GM12873 (cell line): ENCODE measurements around the gene PPFIA4.

Experiments
- TF ChIP-seq, protein P1 (sequence below): IDR thresholded peaks from 2 replicates; pipeline ENCODE4 v1.5.1; 2012; ENCODE audit warnings: low read depth, mild to moderate bottlenecking, moderate library complexity, low read length, control low read depth; ENCODE audit not compliant: insufficient read depth; ENCODE audit errors: missing control alignments

The PPFIA4 gene

GRCh38 chr1:203082571-203083462, 56.5 kb downstream of the PPFIA4 start:
- TF ChIP-seq, protein P1, sequence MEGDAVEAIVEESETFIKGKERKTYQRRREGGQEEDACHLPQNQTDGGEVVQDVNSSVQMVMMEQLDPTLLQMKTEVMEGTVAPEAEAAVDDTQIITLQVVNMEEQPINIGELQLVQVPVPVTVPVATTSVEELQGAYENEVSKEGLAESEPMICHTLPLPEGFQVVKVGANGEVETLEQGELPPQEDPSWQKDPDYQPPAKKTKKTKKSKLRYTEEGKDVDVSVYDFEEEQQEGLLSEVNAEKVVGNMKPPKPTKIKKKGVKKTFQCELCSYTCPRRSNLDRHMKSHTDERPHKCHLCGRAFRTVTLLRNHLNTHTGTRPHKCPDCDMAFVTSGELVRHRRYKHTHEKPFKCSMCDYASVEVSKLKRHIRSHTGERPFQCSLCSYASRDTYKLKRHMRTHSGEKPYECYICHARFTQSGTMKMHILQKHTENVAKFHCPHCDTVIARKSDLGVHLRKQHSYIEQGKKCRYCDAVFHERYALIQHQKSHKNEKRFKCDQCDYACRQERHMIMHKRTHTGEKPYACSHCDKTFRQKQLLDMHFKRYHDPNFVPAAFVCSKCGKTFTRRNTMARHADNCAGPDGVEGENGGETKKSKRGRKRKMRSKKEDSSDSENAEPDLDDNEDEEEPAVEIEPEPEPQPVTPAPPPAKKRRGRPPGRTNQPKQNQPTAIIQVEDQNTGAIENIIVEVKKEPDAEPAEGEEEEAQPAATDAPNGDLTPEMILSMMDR: no peak

GRCh38 chr1:203083463-203083921, 57.2 kb downstream of the PPFIA4 start:
- TF ChIP-seq, protein P1: peak; percentile 27

- TF ChIP-seq, protein P1: peak; percentile 87
Observed at GRCh38 chr1:203084588-203085527, 58.6 kb downstream of the PPFIA4 start.

- TF ChIP-seq, protein P1: no peak
Observed at GRCh38 chr1:203085528-203086406, 59.5 kb downstream of the PPFIA4 start, which contains the start of gene MYOG. Gene MYOG (minus strand): TSS chr1:203086012. CDS start chr1:203085961, 51 bp downstream.

DNA sequence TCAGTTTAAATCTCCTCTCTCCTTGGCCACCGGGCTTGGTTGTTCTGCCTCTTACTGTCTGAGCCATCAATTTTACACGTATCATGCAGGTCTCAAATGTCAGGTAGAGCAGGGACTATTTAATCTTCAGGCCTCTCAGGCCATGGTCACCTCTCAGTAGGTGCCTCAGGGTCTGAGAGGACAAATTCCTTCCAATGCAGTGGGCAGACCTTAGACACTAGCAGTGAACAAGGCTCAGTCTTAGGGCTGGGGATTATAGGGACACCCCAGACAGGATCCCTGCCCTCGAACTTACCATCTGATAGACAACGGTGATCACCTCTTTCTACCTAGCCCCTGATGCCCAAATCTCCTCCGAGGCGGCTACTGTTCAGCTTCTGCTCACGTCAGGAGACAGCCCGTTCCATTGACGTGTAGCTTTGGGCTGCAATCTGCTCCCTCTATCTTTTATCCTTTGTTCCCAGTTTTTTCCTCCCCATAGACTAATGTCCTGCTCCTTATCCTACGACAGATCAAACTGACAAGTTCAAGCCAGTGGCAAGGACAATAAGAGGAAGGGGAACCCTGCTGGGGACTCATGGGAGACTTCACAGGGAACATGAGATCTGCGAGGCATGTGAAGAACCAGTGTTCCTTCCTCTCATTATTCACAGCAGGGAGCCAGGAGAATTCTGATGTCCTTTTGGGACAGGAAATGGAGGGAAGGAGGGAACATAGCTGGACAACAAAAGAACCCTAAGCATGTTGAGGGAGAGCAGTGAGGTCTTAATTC, 60.9 kb downstream of the PPFIA4 start:
- TF ChIP-seq, protein P1: no peak

- TF ChIP-seq, protein P1: no peak
Observed at GRCh38 chr1:203088441-203088840, 62.1 kb downstream of the PPFIA4 start.
